GM18498 (cell line): Measurements from ENCODE around the gene SLC1A3.
"Not testable (repeated sequence)": the region's sequence is repeated elsewhere in the genome, so short reads cannot be mapped to it uniquely, and the experiment has no call there.

Source experiments
- ATAC-seq: cut with Tn5 transposase; IDR thresholded peaks from one replicate; pipeline ENCODE4 v1.9.1; 2021; ENCODE audit warnings: mild to moderate bottlenecking, moderate library complexity; ENCODE audit not compliant: unreplicated experiment

SLC1A3 gene

DNA sequence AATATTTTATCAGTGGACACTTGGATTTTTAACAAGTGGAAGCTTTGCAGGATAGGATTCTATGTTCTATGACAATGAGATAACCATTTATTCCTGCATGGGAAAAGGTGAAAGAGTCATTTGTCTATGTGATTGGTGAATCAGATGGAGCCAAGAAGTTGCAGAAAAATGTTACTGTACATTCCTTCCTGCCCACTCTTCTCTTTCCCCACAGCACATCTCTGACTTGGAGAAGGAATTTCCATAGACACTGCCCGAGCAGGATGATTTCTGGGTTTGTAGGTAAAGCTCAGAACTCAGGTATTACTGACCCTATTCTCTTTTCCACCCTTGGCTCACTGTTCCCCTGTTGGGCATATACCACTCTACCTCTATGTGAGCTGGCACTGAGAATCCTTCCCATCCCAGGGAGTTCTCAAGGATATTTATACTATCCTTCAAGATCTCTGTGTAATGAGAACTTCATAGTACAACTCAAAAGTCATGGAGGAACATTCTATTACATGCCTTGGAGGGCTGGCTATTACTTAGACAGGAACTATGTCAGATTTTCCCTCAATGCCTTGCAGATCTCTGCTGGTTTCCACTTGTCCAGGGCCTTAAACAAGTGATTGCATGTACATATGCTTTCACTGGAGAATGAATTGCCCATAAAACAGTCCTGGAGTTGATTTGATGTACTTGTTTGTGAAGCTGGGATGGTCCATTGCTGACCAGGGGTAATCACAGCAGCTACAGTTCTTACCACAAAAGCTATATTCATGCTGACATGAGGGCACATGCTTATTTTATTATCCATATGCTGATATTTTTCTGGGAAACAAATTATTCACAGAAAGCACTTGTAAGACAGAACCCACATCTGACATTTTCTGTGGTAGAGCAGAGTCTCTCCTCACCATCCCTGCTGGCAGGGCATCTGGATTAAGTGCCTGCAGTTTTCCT, 24.1 kb downstream of the SLC1A3 start:
- ATAC-seq, result no peak

DNA sequence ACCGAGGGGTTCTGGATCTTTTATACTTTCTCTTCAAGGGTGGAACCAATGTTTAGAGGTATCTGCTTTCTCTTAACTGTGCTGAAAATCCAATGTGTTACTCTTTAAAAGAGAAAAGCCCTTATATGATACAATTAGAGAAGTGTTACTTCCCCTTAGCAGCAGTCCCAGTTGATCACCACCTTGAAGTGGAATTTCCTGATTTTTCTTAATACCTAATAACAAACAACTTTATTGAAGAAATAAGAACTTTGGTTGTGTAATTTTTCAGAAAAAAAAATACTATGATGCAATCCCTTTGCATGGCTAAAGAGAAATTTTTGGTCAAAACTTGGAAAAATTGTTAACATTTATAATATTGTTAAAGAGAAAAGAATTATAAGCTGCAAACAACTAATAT, 24.7 kb downstream of the SLC1A3 start:
- ATAC-seq, result no peak

DNA sequence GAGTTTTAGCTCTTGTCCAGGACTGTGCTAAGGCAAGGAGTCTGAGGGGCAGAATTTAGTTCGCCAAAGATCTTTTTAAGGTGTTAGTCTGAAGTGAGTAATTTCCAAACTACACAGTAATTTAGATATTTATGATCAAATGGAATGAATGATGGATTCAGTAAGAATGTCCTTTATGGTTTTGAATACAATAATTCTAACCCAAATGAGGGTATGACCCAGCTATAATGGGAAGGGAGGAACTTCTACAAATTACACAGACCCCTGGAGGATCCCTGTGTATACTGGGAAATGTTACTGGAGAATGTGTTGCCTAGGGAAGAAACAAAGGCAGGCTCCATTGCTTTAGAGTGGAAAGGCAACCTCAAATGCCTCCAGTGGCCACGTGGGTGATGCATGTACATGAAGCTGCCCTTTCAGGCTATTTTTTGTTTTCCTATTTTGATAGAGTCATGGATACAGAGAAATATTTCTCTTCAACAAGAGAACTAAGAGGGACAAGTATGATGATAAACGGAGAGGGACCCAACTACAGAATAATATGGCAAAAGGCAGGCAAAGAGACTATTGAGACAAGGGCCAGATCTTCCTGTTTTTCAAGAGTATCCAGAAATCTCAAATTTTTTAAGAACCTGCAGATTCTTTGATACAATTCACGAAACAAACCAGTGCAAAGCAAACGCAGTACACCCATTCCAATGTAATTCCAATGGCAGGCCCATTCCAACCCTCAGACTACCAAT, 25.4 kb downstream of the SLC1A3 start:
- ATAC-seq, result no peak

DNA sequence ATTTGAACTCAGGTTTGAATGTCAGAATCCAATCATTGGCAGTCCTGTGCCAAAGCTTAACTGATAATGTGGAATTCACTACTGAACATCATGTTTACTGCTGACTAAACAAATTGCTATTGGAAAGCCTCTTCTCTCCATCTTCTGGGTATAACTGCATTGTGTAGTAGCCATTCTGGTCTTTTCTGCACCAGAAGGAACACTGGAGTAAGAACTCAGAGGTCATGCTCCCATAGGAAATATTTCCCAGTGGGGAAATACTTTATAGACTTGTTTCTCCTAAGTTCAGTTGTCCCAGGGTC, 25.9 kb downstream of the SLC1A3 start:
- no peak for ATAC-seq

DNA sequence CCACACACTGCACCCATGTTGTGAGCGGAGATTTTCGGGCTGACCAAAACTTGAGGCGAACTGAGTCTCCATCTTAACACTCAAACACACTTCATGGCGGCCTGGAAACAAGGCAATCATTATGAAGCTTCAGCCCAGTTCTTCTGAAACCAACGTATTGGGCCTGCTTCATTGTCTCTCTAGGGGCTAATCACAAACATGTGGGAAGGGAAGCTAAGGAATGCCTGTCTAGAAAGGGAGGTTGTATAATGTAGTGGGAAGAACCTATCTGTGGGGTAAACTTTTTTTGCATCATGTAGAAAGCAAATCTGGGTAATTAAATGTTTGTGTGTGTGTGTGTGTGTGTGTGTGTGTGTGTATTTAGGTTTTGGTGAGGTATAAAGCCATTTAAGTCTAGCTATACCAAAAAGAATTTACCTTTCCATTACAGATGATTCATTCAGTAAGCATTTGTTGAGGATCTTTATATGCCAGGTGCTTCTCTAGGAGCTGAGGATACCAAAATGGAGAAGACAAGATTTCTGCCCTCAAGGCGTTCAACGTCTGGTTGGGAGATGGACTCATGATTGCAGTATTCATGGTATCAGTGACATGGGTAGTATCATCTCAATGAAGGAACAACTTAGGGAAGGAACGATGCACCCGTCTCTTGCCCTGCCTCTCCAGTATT, 29.4 kb downstream of the SLC1A3 start:
- ATAC-seq, result no peak

DNA sequence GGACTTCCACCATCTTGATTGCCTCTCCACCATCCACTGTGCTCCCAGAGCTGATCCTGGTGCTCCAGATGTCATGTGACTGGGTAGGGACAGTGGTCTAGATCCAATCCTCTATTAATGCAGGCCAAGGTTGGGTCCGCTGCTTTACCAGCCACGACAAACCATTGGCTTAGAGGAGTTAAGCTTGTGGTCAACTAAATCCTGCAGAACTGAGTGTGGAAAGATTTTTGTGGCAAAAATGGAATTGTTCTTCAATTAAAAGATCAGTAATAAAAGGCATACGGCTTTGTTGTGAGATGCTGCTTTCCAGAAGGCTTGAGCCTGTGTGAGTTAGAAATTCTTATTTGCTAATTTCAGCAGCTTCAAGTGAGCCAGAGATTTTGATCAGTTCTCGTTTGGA, 30.7 kb downstream of the SLC1A3 start:
- ATAC-seq, result no peak

DNA sequence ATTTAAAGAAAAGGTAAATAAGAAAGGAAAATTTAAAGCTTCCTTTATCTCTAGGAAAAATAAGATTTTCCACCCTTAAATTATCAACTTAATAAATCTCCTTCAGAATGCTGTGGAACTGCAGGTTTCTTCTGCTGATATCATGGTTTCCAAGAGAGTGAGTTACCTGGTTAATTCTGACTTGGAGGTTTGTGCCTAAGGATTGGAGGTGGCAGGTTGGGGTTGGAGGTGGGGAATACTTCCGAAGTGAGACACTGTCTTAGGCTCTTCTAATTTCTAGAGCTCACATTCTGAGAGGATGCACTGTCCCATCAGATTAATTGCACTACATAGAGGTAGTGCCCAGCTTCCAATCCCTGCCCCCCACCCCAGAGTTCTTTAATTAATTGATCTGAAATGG, 31.1 kb downstream of the SLC1A3 start:
- ATAC-seq, result no peak

DNA sequence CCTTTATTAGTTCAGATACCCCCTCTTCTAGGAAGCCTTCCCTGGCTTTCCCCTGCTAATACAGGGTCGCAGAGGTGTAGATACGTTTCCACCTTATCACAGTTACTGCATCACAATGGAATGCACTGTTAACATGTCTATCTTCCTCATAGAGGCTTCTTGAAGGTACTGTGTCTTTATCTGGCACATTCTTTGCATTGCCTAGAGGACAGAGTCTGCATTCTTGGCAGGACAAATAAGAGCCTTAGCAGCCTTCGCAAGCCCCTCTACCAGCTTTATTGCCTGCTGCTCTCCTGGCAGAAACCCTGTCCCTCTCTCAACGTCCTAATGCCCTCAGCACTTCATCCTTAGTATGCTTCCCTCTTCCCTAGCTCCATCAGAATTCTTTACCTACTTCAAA, 31.6 kb downstream of the SLC1A3 start:
- ATAC-seq, result no peak

DNA sequence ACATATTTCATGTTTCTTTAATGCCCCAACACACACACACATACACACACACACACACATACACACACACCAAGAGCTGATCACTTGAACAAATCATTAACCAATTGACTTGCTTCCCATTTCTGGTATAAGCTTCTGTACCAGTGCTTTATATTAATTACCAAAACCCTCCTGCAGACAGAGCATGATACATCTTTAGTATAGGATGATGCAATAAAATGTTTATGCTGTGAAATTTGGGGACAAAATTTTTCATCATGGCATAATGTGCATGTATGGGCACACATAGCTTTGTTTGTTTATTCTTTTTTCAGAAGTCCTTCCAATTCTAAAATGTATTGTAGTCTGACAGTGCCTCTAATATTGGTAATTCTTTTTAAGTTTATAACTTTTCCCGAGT, 34.5 kb downstream of the SLC1A3 start:
- ATAC-seq, result no peak

DNA sequence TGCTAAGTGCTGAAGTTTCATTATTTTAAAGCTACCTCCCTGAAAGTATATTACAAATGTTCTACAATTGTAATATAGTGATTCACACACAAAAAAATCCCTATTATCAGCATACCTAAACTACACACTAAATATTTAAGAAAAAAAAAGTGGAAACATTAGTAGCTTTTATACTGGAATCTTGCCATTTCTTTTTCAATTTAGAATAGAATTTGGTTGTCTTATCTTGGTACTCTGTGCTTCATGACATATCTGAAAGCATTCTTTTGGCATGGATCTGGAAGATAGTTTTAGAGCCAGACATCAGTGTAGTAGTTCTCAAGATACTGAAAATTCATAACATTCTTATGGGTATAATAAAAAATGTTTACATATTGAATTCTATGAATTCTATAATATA, 35.0 kb downstream of the SLC1A3 start:
- no peak for ATAC-seq

DNA sequence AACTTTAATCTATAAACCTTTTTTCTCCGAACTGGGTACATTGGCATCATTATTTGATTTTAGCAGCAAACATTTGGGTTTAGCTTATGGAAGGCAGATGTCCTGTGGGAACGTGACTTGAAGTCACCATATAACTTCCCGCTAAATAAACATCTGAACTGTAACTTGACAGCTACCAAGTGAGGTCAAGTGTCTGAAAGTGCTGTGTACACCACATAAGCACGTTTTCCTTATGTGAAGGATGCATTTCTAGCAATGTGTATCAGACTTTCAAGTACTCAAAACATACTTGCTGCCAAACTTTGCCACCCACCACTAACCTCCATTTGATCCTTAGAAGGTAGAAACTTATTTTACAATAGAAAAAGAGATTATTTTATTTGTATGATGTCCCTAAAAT, 35.7 kb downstream of the SLC1A3 start:
- no peak for ATAC-seq

DNA sequence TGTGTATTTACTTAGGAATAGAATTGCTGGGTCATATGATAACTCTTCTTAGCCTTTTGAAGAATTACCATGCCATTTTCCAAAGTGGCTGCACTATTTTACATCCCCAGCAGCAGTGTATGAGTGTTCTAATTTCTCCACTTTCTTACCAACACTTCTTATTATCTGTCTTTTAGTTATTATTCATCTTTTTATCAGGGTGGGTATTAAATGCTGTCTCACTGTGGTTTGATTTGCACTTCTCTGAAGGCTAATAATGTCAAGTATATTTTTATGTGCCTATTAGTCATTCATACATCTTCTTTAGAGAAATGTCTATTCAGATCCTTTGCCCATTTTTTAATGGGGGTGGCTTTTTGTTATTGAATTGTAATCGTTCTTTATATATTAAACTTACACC, 36.8 kb downstream of the SLC1A3 start:
- no peak for ATAC-seq

DNA sequence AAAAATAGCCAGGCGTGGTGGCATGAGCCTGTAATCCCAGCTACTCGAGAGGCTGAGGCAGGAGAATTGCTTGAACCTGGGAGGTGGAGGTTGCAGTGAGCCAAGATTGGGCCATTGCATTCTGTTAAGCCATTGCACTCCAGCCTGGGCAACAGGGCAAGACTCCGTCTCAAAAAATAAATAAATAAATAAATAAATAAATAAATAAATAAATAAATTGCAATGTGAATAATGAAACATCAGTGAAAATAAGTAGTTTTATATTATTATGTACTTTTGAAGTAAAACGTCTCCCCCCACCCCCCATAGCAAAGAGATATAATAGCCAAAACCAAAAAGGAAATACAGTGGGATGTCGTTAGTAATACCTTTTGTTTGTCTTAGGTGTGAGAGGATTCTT, 37.4 kb downstream of the SLC1A3 start:
- ATAC-seq, result not testable (repeated sequence)

DNA sequence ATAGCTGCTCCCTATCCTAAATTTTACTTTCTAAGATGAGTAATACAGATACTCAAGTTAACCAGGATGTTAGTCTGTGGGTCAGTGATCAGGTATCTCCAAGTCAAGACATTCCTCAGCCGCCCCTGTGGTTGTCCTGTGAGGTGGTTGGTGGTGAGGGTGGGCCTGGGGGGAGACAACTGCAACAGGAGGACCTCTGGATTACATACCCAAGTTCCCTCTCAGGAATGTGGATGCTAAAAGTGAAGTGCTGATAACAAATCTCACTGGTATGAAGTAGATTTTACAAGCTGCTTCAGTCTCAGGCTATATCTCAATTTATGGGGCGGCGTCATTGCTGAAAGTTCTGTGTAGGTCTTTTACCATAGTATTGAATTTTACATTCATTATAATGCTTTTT, 38.3 kb downstream of the SLC1A3 start:
- ATAC-seq, result no peak

DNA sequence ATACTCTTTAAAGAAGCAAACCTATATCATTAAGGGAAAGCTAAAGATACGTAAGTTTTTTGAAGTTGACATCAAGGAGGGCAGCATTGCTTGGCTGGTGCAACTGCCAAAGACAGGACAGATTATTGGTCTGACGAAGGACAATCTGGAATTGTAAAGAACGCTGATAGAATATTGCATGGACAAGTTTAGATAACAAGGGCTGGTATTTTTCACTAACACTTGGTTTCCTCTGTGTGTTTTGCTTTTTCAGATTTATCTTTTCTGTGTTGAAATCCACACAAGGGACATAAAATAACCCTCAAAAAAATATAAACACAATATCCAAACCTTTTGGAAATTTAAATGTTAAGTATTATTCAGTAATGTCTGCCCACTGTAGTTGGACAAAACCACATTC, 39.7 kb downstream of the SLC1A3 start:
- no peak for ATAC-seq

DNA sequence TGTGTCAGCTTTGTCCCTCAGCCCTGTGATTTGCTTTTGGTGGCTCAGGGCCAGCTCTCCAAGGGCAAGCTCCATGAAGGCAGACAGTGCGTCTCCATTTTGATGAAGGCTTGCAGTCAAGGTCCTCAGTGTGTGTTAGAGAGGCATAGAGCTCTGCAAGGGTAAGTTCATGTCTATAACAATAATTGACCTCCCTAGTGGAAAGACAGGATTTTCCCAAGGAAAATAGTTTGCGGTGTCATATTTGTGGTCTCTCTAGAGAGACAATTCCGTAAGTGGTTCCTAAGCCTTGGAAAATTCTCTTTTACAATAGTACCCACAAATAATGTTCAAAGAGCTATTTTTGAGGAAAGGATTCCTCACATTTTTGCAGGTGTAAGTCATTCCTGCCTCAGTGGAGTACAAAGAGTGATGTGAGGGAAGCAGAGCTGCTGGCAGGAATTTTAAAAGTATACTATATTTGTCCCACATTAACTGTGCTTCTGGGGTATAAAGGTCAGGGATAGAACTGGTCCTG, 40.2 kb downstream of the SLC1A3 start:
- ATAC-seq, result no peak

DNA sequence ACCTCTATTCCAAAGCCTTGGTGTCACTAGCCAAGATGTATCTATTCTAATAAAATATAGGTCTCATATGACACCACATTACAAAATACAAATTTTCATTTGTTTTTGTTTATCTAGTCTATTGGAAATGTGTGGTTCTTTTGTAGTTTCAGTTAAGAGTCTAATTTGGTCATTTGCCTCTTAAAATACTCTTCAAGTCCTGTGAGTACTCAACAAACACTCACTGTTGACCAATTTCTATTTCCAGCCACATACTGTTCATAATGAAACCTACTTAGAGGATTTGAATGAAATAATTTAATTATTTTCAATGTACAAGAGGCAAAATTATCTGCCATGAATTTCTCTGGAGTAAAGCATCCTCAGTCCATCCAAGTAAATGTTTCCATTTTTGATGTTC, 40.6 kb downstream of the SLC1A3 start:
- ATAC-seq, result peak; percentile 53

DNA sequence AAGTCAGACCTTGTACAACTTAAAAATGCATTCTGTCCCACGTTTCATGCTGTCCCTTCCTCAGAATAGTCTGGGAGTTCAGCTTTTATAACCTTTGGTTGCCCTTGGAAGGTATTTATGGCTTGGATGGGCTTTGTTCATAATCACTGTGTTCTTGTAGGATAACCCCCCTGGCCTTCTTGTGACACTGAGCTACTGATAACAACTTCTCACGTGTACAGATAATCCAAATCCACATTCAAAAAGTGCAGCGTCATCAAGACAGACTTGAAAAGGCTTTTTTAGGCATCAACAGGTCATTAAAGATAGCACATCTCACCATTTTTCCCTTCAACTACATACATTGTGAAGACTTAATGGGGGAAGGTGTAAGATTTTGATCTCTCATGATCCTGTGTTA, 42.0 kb downstream of the SLC1A3 start:
- no peak for ATAC-seq

DNA sequence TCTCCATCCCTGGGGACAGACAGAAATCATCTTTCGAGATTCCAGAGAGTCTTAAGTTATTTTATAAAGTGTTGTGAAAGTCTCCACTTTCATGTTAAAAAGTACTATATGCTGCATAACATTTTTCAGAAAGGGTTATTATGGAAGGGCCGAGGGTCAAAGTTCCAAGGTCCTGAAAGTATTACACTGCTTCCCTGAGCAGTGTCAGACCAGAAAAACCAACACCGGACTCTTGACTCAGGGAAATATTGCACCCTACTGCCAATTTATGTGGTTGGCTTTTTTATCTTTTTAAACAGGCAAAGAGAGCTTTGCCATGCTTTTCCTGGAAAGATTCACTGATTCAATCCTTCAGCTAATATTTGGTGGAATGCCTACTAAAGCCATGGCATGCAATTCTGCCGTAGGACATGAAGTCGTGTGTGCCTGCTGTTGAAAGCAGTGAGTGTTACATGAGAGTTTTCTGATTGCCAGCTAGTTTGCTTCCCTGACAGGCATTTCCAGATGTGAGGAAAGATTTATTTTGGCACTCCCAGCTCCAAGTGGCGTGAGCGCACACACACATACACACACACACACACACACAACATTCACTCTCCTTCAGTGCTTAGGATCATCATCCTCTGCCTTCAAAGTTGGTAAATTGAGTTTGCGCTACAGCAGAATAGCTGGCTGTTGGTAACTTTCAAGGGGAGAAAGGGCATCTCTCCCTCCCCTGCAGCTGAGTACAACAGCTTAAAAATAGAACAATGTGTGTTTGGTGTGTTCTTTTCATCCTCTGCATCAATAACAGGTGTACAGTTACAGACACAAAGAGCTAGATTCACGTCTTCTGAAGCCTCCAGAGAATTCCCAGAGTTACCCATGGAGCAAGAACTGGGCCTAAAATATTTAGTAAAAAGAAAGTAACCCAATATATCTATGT, 45.6 kb downstream of the SLC1A3 start:
- no peak for ATAC-seq

DNA sequence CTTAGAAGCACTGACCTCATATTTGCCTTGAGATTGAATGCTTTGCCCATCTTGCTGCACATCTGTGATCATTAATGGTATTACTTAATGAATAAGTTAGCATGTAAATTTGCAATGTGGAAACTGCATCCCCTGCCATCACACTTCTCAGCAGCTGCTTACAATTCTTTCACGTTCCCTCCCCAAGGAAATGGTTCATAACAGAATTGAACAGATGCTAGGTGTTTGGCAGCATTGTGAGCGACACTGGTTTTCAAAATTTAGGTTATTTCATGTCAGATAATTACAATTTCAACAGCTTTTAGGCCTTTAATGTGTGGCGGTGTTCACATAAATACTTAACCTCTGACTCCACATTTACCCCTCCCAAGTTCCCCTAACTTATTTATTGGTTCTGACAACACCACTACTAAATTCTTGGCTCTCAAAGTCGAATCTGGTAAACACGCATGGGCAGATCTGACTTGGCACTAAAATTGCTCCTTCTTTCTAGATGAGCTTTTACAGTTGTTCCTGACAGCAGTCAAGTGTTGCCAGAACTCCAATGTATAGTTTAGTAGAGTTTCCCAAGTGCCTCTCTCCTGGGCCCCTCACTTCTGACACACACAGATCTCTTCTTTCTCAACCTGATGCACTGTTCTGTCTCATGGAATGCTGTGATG, 46.8 kb downstream of the SLC1A3 start:
- no peak for ATAC-seq
